ENCODE results near the gene MFAP2.
A peak's percentile ranks its signal among the peaks of the same experiment; 100 is the strongest.

MFAP2 gene

DNA sequence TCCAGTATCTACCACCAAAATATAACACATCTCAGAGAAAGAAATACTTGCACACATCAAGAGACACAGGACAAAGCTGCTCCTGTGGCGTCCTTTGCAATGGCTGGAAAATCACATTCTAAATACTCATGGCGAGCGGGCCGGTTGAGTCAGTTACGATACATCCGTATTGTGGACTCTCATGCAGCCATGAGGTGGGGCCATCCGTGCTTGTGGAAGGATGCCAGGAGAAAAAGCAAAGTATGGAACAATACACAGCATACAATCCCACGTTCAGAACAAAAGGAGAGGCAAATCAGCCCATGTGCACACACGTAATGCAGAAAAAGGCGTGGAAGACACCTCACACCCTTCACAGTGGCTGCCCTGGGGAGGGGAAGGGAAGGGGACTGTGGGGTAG lies 18.2 kb upstream of the MFAP2 start:
- no peak for TF ChIP-seq POLR2A (IDR thresholded peaks at IDR 0.05; ENCODE audit: low read length)
- no peak for TF ChIP-seq GATA1 (IDR thresholded peaks at IDR 0.05; ENCODE audit: low read depth, low read length)
- no peak for DNase-seq

GRCh38 chr1:16996845-16997244 lies 16.4 kb upstream of the MFAP2 start:
- TF ChIP-seq GATA1 (IDR thresholded peaks at IDR 0.05; ENCODE audit: low read depth, low read length) (no peak), POLR2A (IDR thresholded peaks at IDR 0.05; ENCODE audit: low read length) (no peak)

DNA sequence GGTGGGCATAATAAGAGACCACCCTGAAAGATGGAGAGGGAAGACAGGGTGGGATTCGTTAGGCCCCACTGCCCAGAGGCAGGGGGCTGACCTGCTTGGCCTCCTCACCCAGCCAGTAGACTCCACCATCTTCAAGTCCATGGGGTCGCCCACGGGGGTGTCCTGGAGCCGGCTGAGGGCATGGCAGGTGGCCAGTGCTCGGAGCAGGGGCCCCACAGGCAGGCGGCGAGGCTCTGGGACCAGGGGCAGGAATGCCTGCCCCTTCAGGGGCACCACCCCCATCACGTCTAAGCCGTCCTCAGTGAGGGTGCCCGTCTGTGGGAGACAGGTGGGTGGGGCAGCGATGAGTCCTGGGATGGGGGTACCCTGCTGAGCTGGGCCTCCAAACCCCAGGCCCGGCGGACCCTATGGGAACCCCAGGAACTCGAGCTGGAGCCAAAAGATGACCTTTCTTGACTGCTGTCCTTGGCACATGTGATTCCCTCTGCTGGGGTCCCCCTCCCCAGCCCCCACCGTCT lies 13.2 kb upstream of the MFAP2 start:
- DNase-seq, result no peak
- no peak for TF ChIP-seq POLR2A (IDR thresholded peaks at IDR 0.05; ENCODE audit: low read length)
- TF ChIP-seq GATA1 (IDR thresholded peaks at IDR 0.05; ENCODE audit: low read depth, low read length), result no peak

More at GRCh38 chr1:16996845-16997244, 16.4 kb upstream of the MFAP2 start:
- DNase-seq, result no peak

DNA sequence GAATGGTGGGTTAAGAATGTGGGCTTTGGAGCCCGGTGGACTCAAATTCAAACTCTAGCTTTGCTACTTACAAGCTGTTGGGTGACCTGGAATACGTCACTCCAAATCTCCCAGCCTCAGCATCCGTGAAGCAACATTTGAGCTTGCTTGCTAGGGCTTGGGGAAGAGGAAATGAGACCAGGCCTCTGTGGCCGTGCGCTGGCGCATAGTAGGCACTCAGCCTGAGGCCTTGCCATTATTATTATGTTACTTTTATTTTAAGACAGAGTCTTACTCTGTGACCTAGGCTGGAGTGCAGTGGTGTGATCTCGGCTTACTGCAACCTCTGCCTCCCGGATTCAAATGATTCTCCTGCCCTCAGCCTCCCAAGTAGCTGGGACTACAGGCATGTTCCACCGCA lies 12.3 kb upstream of the MFAP2 start:
- no peak for DNase-seq
- TF ChIP-seq GATA1 (IDR thresholded peaks at IDR 0.05; ENCODE audit: low read depth, low read length), result no peak
- TF ChIP-seq POLR2A (IDR thresholded peaks at IDR 0.05; ENCODE audit: low read length), result no peak

GRCh38 chr1:16992102-16992501 lies 11.7 kb upstream of the MFAP2 start:
- DNase-seq, result no peak
- TF ChIP-seq GATA1 (IDR thresholded peaks at IDR 0.05; ENCODE audit: low read depth, low read length), result no peak

GRCh38 chr1:16991571-16991970 lies 11.2 kb upstream of the MFAP2 start:
- no peak for DNase-seq
- no peak for TF ChIP-seq GATA1 (IDR thresholded peaks at IDR 0.05; ENCODE audit: low read depth, low read length)
- TF ChIP-seq POLR2A (IDR thresholded peaks at IDR 0.05; ENCODE audit: low read length), result no peak

- DNase-seq, result no peak
- no peak for TF ChIP-seq POLR2A (IDR thresholded peaks at IDR 0.05; ENCODE audit: low read length)
These were observed 9.4 kb upstream of the MFAP2 start for GRCh38 chr1:16989676-16990391.

GRCh38 chr1:16988210-16988609 lies 7.8 kb upstream of the MFAP2 start:
- TF ChIP-seq POLR2A (IDR thresholded peaks at IDR 0.05; ENCODE audit: low read length) (no peak), GATA1 (IDR thresholded peaks at IDR 0.05; ENCODE audit: low read depth, low read length) (no peak)

GRCh38 chr1:16986962-16987361 lies 6.5 kb upstream of the MFAP2 start:
- TF ChIP-seq POLR2A (IDR thresholded peaks at IDR 0.05; ENCODE audit: low read length) (no peak), GATA1 (IDR thresholded peaks at IDR 0.05; ENCODE audit: low read depth, low read length) (no peak)
- peak in 1 of 2 experiments; percentile 12 for DNase-seq

More at GRCh38 chr1:16988210-16988609, 7.8 kb upstream of the MFAP2 start:
- no peak for DNase-seq

GRCh38 chr1:16986560-16986959 lies 6.1 kb upstream of the MFAP2 start:
- TF ChIP-seq POLR2A (IDR thresholded peaks at IDR 0.05; ENCODE audit: low read length) (no peak), GATA1 (IDR thresholded peaks at IDR 0.05; ENCODE audit: low read depth, low read length) (no peak)
- no peak for DNase-seq

DNA sequence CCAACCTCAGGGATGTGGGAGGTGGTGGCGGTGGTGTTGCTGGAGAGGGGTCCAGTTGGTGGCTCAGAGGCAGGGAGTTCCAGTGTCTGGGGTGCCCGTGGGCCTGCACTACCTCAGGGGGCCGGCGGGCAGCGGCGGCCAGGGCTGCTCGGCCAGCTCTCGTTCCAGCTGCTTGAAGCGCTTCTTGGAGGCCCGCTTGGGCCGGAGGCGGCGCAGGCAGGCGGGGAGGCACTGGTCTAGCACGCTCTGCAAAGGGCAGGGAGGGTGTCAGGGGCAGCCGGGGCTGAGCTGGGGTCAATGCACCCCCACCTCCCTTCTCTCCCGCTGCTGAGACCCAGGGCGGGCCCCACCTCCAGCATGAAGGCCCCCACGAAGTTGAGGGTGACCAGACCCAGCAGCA lies 5.7 kb upstream of the MFAP2 start:
- TF ChIP-seq GATA1 (IDR thresholded peaks at IDR 0.05; ENCODE audit: low read depth, low read length) (no peak), POLR2A (IDR thresholded peaks at IDR 0.05; ENCODE audit: low read length) (no peak)

DNA sequence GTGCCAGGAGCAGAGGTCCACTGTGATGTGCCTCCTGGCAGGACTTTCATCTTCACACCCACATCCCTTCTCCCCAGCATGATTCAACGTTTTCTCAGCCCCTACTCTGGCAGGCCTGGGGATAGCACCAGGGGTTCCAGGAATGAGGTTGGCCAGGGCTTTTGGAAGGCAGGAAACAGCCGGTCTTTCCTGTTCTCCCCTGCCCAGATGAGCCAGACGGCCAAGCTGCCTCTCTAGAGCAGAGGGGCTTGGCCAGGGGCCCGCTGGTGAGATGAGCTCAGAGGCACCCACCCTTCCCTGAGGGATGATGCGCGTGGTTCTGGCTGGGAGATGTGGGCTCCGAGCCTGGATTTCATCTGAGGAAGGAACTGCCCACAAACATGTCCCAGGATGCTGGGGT lies 4.3 kb upstream of the MFAP2 start:
- DNase-seq, result no peak
- TF ChIP-seq GATA1 (IDR thresholded peaks at IDR 0.05; ENCODE audit: low read depth, low read length), result no peak
- TF ChIP-seq POLR2A (IDR thresholded peaks at IDR 0.05; ENCODE audit: low read length), result no peak

More for the DNA sequence above, 5.7 kb upstream of the MFAP2 start:
- no peak for DNase-seq

- TF ChIP-seq GATA1 (IDR thresholded peaks at IDR 0.05; ENCODE audit: low read depth, low read length) (no peak), POLR2A (IDR thresholded peaks at IDR 0.05; ENCODE audit: low read length) (no peak)
These were observed 3.2 kb upstream of the MFAP2 start for GRCh38 chr1:16983649-16984048.

GRCh38 chr1:16982902-16983301 lies 2.5 kb upstream of the MFAP2 start:
- TF ChIP-seq GATA1 (IDR thresholded peaks at IDR 0.05; ENCODE audit: low read depth, low read length) (no peak), POLR2A (IDR thresholded peaks at IDR 0.05; ENCODE audit: low read length) (no peak)
- no peak for DNase-seq

More at GRCh38 chr1:16983649-16984048, 3.2 kb upstream of the MFAP2 start:
- DNase-seq, result no peak

GRCh38 chr1:16981269-16981849 lies 939 bp upstream of the MFAP2 start:
- TF ChIP-seq GATA1 (IDR thresholded peaks at IDR 0.05; ENCODE audit: low read depth, low read length), result no peak
- DNase-seq, result no peak

Data from erythroblast (primary cell).